Hepatocyte (in vitro differentiated cells): Measurements from ENCODE around the gene IKZF4.

ENCODE experiments used
- CTCF ChIP-seq: fragments of 200-600 bp; sonication (generic); IDR thresholded peaks from 2 replicates; pipeline ENCODE4 v1.5.1; 2016; ENCODE audit warnings: antibody characterized with exemption, mild to moderate bottlenecking; ENCODE audit not compliant: poor library complexity
- EZH2 ChIP-seq: fragments of 200-600 bp; sonication (generic); IDR thresholded peaks from 2 replicates; pipeline ENCODE4 v1.6.1; 2016; ENCODE audit warnings: antibody characterized with exemption, mild to moderate bottlenecking, borderline replicate concordance
- EZH2phosphoT487 ChIP-seq: fragments of 200-600 bp; sonication (generic); IDR thresholded peaks from one replicate; pipeline ENCODE4 v1.6.1; 2018; ENCODE audit warnings: antibody characterized with exemption, mild to moderate bottlenecking, low read depth, moderate library complexity; ENCODE audit not compliant: unreplicated experiment, severe bottlenecking

- TF ChIP-seq CTCF = no peak
- TF ChIP-seq EZH2phosphoT487 = no peak
- TF ChIP-seq EZH2 = no peak
These were observed 23.9 kb upstream of the IKZF4 start, which contains the start of gene SUOX for GRCh38 chr12:55996715-55997534.
